ENCODE data around the gene RHOF. TPM values are rescaled to one million over a fixed set of nuclear protein-coding genes. Genes with fewer than 3 reads are reported as not detected.

RHOF gene
- total RNA-seq, 4 donors from 2014 or later: 14.1 to 24.3 (median 18.1) TPM

GRCh38 chr12:121738340-121738858, 55.1 kb downstream of the RHOF start:
- H3K27me3 ChIP-seq: no peaks in the 10 kb centered on the region
- H3K27ac ChIP-seq: no peak overlapping the region
- peaks cover 0 to 8% (median 0%) of the 10 kb centered on the region in 4 donors for H3K4me1 ChIP-seq
- TF ChIP-seq CTCF (IDR thresholded peaks at IDR 0.05) (no peak), POLR2A (IDR thresholded peaks at IDR 0.05) (no peak), EP300 (IDR thresholded peaks at IDR 0.05) (no peak)
- H3K36me3 ChIP-seq: no peaks in the 10 kb centered on the region
- 91 to 96% methylated on average over 9 of the region's 9 CpGs for WGBS, 2 donors
- no peak for DNase-seq (ENCODE audit: low spot score in 2 of 2)
- no peak overlapping the region for H3K4me3 ChIP-seq
- no peaks in the 10 kb centered on the region for H3K9me3 ChIP-seq

GRCh38 chr12:121733849-121734248, 59.6 kb downstream of the RHOF start:
- Histone ChIP-seq H3K27ac (no peak overlapping the region), H3K27me3 (no peaks in the 10 kb centered on the region), H3K4me3 (no peak overlapping the region), H3K9me3 (no peaks in the 10 kb centered on the region), H3K4me1 (no peaks in the 10 kb centered on the region), H3K36me3 (no peaks in the 10 kb centered on the region)
- no peak for TF ChIP-seq EP300 (IDR thresholded peaks at IDR 0.05)
- 73 to 78% methylated on average over 8 of the region's 8 CpGs for whole genome bisulfite sequencing, 2 donors
- DNase-seq (ENCODE audit: low spot score in 2 of 2): no peak

GRCh38 chr12:121731473-121731872, 62.0 kb downstream of the RHOF start:
- TF ChIP-seq EP300 (IDR thresholded peaks at IDR 0.05) (no peak), CTCF (IDR thresholded peaks at IDR 0.05) (no peak), POLR2A (IDR thresholded peaks at IDR 0.05) (no peak)
- DNase-seq (ENCODE audit: low spot score in 2 of 2): no peak
- Histone ChIP-seq H3K9me3 (no peaks in the 10 kb centered on the region), H3K27ac (peak overlapping the region in 1 of 4 donors; percentile 45), H3K4me3 (no peak overlapping the region), H3K4me1 (no peaks in the 10 kb centered on the region), H3K36me3 (no peaks in the 10 kb centered on the region), H3K27me3 (no peaks in the 10 kb centered on the region)
- 92 to 96% methylated on average over 7 of the region's 7 CpGs for WGBS, 2 donors

- no peak for TF ChIP-seq EP300 (IDR thresholded peaks at IDR 0.05)
- DNase-seq (ENCODE audit: low spot score in 2 of 2): no peak
- 92 to 94% methylated on average over 6 of the region's 6 CpGs for WGBS, 2 donors
- no peaks in the 10 kb centered on the region for H3K4me1 ChIP-seq
- peaks cover 0 to 11% (median 0%) of the 10 kb centered on the region in 3 donors for H3K36me3 ChIP-seq
- H3K9me3 ChIP-seq: no peaks in the 10 kb centered on the region
- H3K27ac ChIP-seq: no peak overlapping the region
- no peak overlapping the region for H3K4me3 ChIP-seq
- no peaks in the 10 kb centered on the region for H3K27me3 ChIP-seq
These were observed 64.5 kb downstream of the RHOF start for GRCh38 chr12:121729021-121729420.

Other genes starting within 250 kb of the RHOF start
- gene KDM2B, start 212.7 kb downstream of the RHOF start, total RNA-seq: 10 to 100 TPM; 15.5 to 32.2 (median 20.8) TPM
- 10 to 100 TPM in 3 of 4 donors, 1 to 10 TPM in 1; 5.9 to 13.2 (median 10.4) TPM for gene ORAI1, start 167.2 kb downstream of the RHOF start, total RNA-seq
- gene MORN3, start 124.0 kb downstream of the RHOF start, total RNA-seq: under 1 TPM in 1 of 4 donors, not detected in 3; under 0.01 TPM
- gene TMEM120B, start 80.9 kb downstream of the RHOF start, total RNA-seq: 10 to 100 TPM; 10.1 to 13.9 (median 11.5) TPM
- 10 to 100 TPM in 3 of 4 donors, 1 to 10 TPM in 1; 9.4 to 18.3 (median 12.2) TPM for gene SETD1B, start 10.3 kb upstream of the RHOF start, total RNA-seq
- 1 to 10 TPM in 1 of 4 donors, under 1 TPM in 1, not detected in 2; 0.63 to 1.1 TPM for gene HPD, start 65.2 kb upstream of the RHOF start, total RNA-seq
- gene PSMD9, start 95.1 kb upstream of the RHOF start, total RNA-seq: 10 to 100 TPM; 22.4 to 47.7 (median 42.8) TPM
- gene CFAP251, start 124.9 kb upstream of the RHOF start, total RNA-seq: 1 to 10 TPM; 3.0 to 5.4 (median 3.9) TPM
- gene BCL7A, start 228.2 kb upstream of the RHOF start, total RNA-seq: 10 to 100 TPM in 1 of 4 donors, 1 to 10 TPM in 3; 2.4 to 10.7 (median 5.1) TPM

All from tibial nerve (tissue), 4 donors.